ENCODE results near the gene PLSCR2.

DNA sequence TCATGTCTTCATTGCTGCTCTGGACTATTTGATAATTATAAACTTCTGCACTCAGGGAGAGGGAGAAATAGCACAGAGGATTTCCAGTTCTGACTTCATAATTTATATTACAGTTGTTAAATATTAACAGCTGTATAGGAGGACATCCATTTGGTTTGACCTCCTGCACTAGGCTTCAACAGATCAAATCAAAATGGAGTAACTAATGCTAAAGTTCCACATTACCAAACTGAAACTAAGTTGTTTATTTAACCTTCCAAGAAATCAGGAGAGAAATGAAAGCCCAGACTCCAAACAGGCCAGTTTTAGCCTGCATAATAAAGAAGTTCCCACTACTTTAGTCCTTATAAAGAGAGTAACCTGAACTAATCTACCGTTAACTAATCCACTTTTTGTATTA is 4.6 kb downstream of the PLSCR2 start:
- TF ChIP-seq, protein P1, sequence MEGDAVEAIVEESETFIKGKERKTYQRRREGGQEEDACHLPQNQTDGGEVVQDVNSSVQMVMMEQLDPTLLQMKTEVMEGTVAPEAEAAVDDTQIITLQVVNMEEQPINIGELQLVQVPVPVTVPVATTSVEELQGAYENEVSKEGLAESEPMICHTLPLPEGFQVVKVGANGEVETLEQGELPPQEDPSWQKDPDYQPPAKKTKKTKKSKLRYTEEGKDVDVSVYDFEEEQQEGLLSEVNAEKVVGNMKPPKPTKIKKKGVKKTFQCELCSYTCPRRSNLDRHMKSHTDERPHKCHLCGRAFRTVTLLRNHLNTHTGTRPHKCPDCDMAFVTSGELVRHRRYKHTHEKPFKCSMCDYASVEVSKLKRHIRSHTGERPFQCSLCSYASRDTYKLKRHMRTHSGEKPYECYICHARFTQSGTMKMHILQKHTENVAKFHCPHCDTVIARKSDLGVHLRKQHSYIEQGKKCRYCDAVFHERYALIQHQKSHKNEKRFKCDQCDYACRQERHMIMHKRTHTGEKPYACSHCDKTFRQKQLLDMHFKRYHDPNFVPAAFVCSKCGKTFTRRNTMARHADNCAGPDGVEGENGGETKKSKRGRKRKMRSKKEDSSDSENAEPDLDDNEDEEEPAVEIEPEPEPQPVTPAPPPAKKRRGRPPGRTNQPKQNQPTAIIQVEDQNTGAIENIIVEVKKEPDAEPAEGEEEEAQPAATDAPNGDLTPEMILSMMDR (IDR thresholded peaks at IDR 0.05 in 2 of 3, conservative IDR thresholded peaks at IDR 0.05 in 1 of 3; ENCODE audit: borderline replicate concordance in 1 of 3, insufficient read depth in 1 of 3, low read depth in 2 of 3, low read length in 2 of 3) = no peak
- TF ChIP-seq POLR2AphosphoS5 (IDR thresholded peaks at IDR 0.05; ENCODE audit: low read depth, low read length) (no peak), ZNF274 (IDR thresholded peaks at IDR 0.05; ENCODE audit: low read depth, low read length) (no peak), SIN3A (IDR thresholded peaks at IDR 0.05; ENCODE audit: low read depth) (no peak)
- TF ChIP-seq, protein P2, sequence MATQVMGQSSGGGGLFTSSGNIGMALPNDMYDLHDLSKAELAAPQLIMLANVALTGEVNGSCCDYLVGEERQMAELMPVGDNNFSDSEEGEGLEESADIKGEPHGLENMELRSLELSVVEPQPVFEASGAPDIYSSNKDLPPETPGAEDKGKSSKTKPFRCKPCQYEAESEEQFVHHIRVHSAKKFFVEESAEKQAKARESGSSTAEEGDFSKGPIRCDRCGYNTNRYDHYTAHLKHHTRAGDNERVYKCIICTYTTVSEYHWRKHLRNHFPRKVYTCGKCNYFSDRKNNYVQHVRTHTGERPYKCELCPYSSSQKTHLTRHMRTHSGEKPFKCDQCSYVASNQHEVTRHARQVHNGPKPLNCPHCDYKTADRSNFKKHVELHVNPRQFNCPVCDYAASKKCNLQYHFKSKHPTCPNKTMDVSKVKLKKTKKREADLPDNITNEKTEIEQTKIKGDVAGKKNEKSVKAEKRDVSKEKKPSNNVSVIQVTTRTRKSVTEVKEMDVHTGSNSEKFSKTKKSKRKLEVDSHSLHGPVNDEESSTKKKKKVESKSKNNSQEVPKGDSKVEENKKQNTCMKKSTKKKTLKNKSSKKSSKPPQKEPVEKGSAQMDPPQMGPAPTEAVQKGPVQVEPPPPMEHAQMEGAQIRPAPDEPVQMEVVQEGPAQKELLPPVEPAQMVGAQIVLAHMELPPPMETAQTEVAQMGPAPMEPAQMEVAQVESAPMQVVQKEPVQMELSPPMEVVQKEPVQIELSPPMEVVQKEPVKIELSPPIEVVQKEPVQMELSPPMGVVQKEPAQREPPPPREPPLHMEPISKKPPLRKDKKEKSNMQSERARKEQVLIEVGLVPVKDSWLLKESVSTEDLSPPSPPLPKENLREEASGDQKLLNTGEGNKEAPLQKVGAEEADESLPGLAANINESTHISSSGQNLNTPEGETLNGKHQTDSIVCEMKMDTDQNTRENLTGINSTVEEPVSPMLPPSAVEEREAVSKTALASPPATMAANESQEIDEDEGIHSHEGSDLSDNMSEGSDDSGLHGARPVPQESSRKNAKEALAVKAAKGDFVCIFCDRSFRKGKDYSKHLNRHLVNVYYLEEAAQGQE (IDR thresholded peaks at IDR 0.05; ENCODE audit: low read depth) = no peak
- TF ChIP-seq, protein P3, sequence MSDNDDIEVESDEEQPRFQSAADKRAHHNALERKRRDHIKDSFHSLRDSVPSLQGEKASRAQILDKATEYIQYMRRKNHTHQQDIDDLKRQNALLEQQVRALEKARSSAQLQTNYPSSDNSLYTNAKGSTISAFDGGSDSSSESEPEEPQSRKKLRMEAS (IDR thresholded peaks at IDR 0.05) = no peak
